PC-3 (cell line): ENCODE measurements around the gene PGC. TPM values are rescaled to one million over a fixed set of nuclear protein-coding genes. Genes with fewer than 3 reads are reported as not detected.

Experiments
- ATAC-seq: fragments of 200-7000 bp; cut with Tn5 transposase; 2 replicates; pipeline ENCODE4 v1.9.1; 2020; ENCODE audit warnings: mild to moderate bottlenecking, moderate library complexity
- BruUV-seq: library from RNA; stranded (reverse); fragments of 400-500 nt; replicated peaks from 2 replicates; lab custom pipeline; 2021; lab: Mats Ljungman, UMichigan
- CTCF ChIA-PET: fragments of 300-600 bp; sonication (Branson Sonifier 250); formaldehyde crosslinking; loops from one replicate; lab custom pipeline; 2022; ENCODE audit warnings: antibody characterized with exemption; lab: Charles Lee
- POLR2A ChIA-PET: fragments of 300-600 bp; sonication (Branson Sonifier 250); formaldehyde crosslinking; loops from one replicate; lab custom pipeline; 2022; ENCODE audit warnings: antibody characterized with exemption; ENCODE audit not compliant: unreplicated experiment; lab: Charles Lee
- DNase-seq: peaks from one replicate; pipeline ENCODE4 v3.0.0-alpha.2; 2015
- H2AFZ ChIP-seq: fragments of 300-600 bp; sonication (generic); 2 replicates; pipeline ENCODE4 v1.6.0; 2016; ENCODE audit warnings: antibody characterized with exemption, low read length
- H3F3A ChIP-seq: fragments of 300-600 bp; sonication (generic); one replicate; pipeline ENCODE4 v1.6.0; 2017; ENCODE audit warnings: antibody characterized with exemption, low read length, control low read depth, mild to moderate bottlenecking; ENCODE audit not compliant: unreplicated experiment
- H3K27ac ChIP-seq: fragments of 300-600 bp; sonication (generic); 2 replicates; pipeline ENCODE4 v1.5.1; 2016; ENCODE audit warnings: mild to moderate bottlenecking, low read length
- H3K27me3 ChIP-seq: fragments of 300-600 bp; sonication (generic); 2 replicates; pipeline ENCODE4 v1.6.1; 2016; ENCODE audit warnings: low read length, mixed read lengths
- H3K36me3 ChIP-seq: fragments of 300-600 bp; sonication (generic); 2 replicates; pipeline ENCODE4 v1.6.1; 2016; ENCODE audit warnings: low read depth, mixed run types, low read length, mixed read lengths
- H3K4me1 ChIP-seq: fragments of 300-600 bp; sonication (generic); 2 replicates; pipeline ENCODE4 v1.5.1; 2016; ENCODE audit warnings: low read length; ENCODE audit not compliant: insufficient read depth
- H3K4me2 ChIP-seq: fragments of 300-600 bp; sonication (generic); 2 replicates; pipeline ENCODE4 v1.6.0; 2016; ENCODE audit warnings: low read length
- H3K4me3 ChIP-seq: fragments of 300-600 bp; sonication (generic); 2 replicates; pipeline ENCODE4 v1.5.1; 2016; ENCODE audit warnings: mild to moderate bottlenecking, low read length, mixed read lengths
- H3K79me2 ChIP-seq: fragments of 300-600 bp; sonication (generic); 2 replicates; pipeline ENCODE4 v1.6.1; 2017; ENCODE audit warnings: low read length, mixed read lengths
- H3K9ac ChIP-seq: fragments of 300-600 bp; sonication (generic); 2 replicates; pipeline ENCODE4 v1.6.0; 2016; ENCODE audit warnings: mild to moderate bottlenecking, low read length
- H3K9me2 ChIP-seq: fragments of 300-600 bp; sonication (generic); replicated peaks from 2 replicates; pipeline ENCODE4 v1.6.1; 2016; ENCODE audit warnings: mixed run types, low read length, mixed read lengths
- H3K9me3 ChIP-seq: fragments of 300-600 bp; sonication (generic); 2 replicates; pipeline ENCODE4 v1.6.1; 2016; ENCODE audit warnings: low read length, mixed read lengths
- H4K20me1 ChIP-seq: fragments of 300-600 bp; sonication (generic); 2 replicates; pipeline ENCODE4 v1.6.1; 2016; ENCODE audit warnings: low read length, mixed read lengths
- EZH2 ChIP-seq: fragments of 300-600 bp; sonication (generic); IDR thresholded peaks from one replicate; pipeline ENCODE4 v1.6.1; 2017; ENCODE audit warnings: antibody characterized with exemption, mild to moderate bottlenecking, low read length; ENCODE audit not compliant: unreplicated experiment
- EZH2phosphoT487 ChIP-seq: fragments of 300-600 bp; sonication (generic); IDR thresholded peaks from 2 replicates; pipeline ENCODE4 v1.6.1; 2018; ENCODE audit warnings: mild to moderate bottlenecking, antibody characterized with exemption, low read length, borderline replicate concordance
- intact Hi-C: fragments of 100-400 bp; cut with micrococcal nuclease; formaldehyde crosslinking; loops from 2 replicates; pipeline ENCODE4 v1.9.0; 2023
- total RNA-seq: library from RNA; depleted of rRNA; stranded (reverse); fragments of >200 nt; gene quantifications from 2 replicates; pipeline ENCODE4 v1.2.3, GENCODE V29; 2014
- TF ChIP-seq, protein P1 (sequence below): fragments of 300-600 bp; sonication (generic); conservative IDR thresholded peaks from 2 replicates; pipeline ENCODE4 v1.5.1; 2017; ENCODE audit warnings: antibody characterized with exemption, low read depth, mild to moderate bottlenecking, low read length

The PGC gene
- total RNA-seq, 1 experiment from 2014 or later: not detected

DNA sequence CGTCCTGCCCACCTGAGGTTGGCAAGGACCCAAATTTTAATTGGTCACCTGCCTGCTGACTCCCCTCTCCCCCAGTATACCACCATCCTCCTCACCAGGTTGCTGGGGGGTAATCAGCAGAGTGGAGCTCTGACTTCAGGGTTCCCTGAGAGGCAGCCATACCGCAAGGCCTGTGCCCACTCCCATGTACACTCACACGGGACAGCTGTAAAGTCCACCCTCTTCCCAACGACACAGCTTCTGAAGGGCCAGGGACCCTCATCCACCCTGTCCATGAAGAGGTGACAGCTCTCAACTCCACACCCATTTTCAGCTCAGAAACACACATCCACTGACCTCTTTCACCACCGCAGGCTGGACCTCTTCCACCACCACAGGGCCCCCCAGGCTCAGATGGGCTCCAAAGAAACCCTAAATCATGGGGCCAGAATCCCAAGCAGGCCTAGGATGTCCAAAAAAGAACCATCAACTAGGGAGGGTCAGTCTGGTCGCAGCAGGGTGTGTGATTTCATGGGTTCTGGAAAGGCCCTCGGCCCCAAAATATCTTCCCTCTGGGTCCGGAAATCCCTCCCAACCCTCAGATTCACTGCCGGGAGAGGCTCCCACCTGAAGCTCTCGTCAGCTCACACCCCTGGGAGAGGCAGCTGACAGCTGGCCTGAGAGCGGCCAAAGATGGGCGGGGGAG is 41.7 kb downstream of the PGC start:
- intact Hi-C loops: no loop called here
- Histone ChIP-seq H2AFZ (no peak overlapping the region), H3K27ac (no peak overlapping the region), H3K79me2 (no peaks in the 10 kb centered on the region), H3K4me3 (no peak overlapping the region), H4K20me1 (no peaks in the 10 kb centered on the region), H3K4me2 (peak overlapping the region; percentile 44; the same call in 1 of the 2 replicates), H3K27me3 (no peaks in the 10 kb centered on the region), H3F3A (no peaks in the 10 kb centered on the region), H3K4me1 (peaks cover 21% of the 10 kb centered on the region), H3K9ac (no peak overlapping the region), H3K9me3 (no peaks in the 10 kb centered on the region), H3K9me2 (no peaks in the 10 kb centered on the region), H3K36me3 (no peaks in the 10 kb centered on the region)
- CTCF ChIA-PET: interaction anchor here (0.6 kb wide), 1 partner anchor 74 kb away, joined by 3 read pairs; the partner anchor contains the start of gene FRS3
- DNase-seq (no peak), ATAC-seq (no peak)
- no TSS peak for BruUV-seq
- POLR2A ChIA-PET: no interaction called here
- TF ChIP-seq EZH2 (no peak), EZH2phosphoT487 (no peak)
- TF ChIP-seq, protein P1, sequence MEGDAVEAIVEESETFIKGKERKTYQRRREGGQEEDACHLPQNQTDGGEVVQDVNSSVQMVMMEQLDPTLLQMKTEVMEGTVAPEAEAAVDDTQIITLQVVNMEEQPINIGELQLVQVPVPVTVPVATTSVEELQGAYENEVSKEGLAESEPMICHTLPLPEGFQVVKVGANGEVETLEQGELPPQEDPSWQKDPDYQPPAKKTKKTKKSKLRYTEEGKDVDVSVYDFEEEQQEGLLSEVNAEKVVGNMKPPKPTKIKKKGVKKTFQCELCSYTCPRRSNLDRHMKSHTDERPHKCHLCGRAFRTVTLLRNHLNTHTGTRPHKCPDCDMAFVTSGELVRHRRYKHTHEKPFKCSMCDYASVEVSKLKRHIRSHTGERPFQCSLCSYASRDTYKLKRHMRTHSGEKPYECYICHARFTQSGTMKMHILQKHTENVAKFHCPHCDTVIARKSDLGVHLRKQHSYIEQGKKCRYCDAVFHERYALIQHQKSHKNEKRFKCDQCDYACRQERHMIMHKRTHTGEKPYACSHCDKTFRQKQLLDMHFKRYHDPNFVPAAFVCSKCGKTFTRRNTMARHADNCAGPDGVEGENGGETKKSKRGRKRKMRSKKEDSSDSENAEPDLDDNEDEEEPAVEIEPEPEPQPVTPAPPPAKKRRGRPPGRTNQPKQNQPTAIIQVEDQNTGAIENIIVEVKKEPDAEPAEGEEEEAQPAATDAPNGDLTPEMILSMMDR: no peak

DNA sequence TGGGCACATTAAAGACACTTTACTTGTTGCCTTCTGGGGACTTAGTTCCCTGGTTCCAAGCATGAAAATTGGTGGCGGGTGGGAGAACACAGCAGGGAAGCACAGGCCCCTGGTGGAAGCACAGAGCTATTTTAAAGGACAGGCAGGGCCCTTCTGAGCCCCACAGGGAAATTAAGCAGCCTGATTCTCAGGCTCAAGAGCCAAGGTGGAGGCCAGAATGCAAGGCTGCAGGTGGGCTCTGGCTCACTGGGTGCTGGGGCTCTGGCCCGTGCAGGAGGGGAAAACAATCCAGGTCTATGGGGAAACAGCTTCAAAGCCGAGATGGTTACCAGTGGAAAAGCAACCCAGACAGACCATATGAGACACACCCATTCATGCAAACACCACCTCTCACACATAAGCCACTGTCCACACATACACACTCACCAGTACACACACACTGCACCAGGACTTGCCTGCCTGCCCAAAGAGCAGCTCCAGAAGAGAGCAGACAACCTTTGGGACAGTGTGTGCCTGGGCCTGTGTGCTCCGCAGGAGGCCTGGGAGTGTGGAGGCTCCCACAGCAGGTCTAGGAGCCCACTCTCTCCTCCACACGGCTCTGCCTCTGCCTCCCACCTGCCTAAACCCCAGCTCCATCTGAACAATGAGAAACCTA is 42.4 kb downstream of the PGC start:
- ATAC-seq: peak; percentile 71
- no peaks in the 10 kb centered on the region for H4K20me1 ChIP-seq
- no peaks in the 10 kb centered on the region for H3K36me3 ChIP-seq
- no peaks in the 10 kb centered on the region for H3F3A ChIP-seq
- BruUV-seq: no TSS peak
- H3K4me2 ChIP-seq: no peak overlapping the region
- no peak overlapping the region for H3K9ac ChIP-seq
- ChIA-PET CTCF (no interaction called here), POLR2A (interaction anchor here (0.6 kb wide), 1 partner anchor 372 kb away, joined by 3 read pairs; no protein-coding TSS in a partner anchor)
- intact Hi-C loops: no loop called here
- H2AFZ ChIP-seq: no peak overlapping the region
- H3K27ac ChIP-seq: no peak overlapping the region
- peaks cover 21% of the 10 kb centered on the region for H3K4me1 ChIP-seq
- peak; percentile 27 for DNase-seq
- H3K9me2 ChIP-seq: no peaks in the 10 kb centered on the region
- H3K4me3 ChIP-seq: no peak overlapping the region
- TF ChIP-seq, protein P1: no peak
- TF ChIP-seq EZH2 (no peak), EZH2phosphoT487 (no peak)
- H3K79me2 ChIP-seq: no peaks in the 10 kb centered on the region
- H3K27me3 ChIP-seq: no peaks in the 10 kb centered on the region
- no peaks in the 10 kb centered on the region for H3K9me3 ChIP-seq

DNA sequence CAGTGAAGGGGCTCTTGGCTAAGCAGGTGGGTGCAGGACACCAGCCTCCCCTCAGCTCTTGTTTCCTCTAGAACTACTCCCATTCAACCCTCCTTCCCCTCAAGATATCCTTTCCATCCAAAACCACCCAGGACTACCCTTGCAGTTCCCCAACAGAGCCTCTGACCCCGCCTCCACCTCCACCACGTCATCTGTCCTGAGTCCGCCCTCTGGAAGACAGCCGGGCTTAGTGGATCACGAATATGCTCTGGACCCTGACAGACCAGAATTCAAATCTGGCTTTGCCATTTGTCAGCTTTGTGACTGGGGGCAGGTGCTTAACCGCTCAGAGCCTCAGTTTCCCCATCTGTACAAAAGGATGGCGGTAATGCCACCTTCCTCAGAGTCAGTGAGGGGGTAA is 43.2 kb downstream of the PGC start:
- intact Hi-C loops: no loop called here
- Histone ChIP-seq H3K36me3 (no peaks in the 10 kb centered on the region), H3K4me2 (no peak overlapping the region), H3K4me1 (peaks cover 21% of the 10 kb centered on the region), H4K20me1 (no peaks in the 10 kb centered on the region), H2AFZ (no peak overlapping the region), H3F3A (no peaks in the 10 kb centered on the region), H3K9me2 (no peaks in the 10 kb centered on the region), H3K79me2 (no peaks in the 10 kb centered on the region), H3K27ac (no peak overlapping the region), H3K9ac (no peak overlapping the region), H3K9me3 (no peaks in the 10 kb centered on the region), H3K27me3 (no peaks in the 10 kb centered on the region), H3K4me3 (no peak overlapping the region)
- ATAC-seq (no peak), DNase-seq (no peak)
- BruUV-seq: no TSS peak
- TF ChIP-seq EZH2phosphoT487 (no peak), EZH2 (no peak)
- TF ChIP-seq, protein P1: no peak
- ChIA-PET CTCF (no interaction called here), POLR2A (no interaction called here)
